AG10803 (cell line): Measurements from ENCODE around the gene KCNT2.
"Not testable (repeated sequence)": the region's sequence is repeated elsewhere in the genome, so short reads cannot be mapped to it uniquely, and the experiment has no call there.

Experiments
- DNase-seq: peaks from one replicate; pipeline ENCODE4 v3.0.0; 2010; ENCODE audit warnings: low read depth
- H3K4me3 ChIP-seq: 2 replicates; pipeline ENCODE4 v1.5.1; 2011; ENCODE audit warnings: mild to moderate bottlenecking, low read length, control low read depth
- CTCF ChIP-seq: conservative IDR thresholded peaks from 2 replicates; pipeline ENCODE4 v1.5.1; 2011; ENCODE audit warnings: mild to moderate bottlenecking, low read length, control low read depth, inconsistent platforms

Gene KCNT2

GRCh38 chr1:196544617-196545016 lies 63.6 kb downstream of the KCNT2 start:
- no peak for TF ChIP-seq CTCF
- DNase-seq = no peak
- H3K4me3 ChIP-seq = no peak overlapping the region

DNA sequence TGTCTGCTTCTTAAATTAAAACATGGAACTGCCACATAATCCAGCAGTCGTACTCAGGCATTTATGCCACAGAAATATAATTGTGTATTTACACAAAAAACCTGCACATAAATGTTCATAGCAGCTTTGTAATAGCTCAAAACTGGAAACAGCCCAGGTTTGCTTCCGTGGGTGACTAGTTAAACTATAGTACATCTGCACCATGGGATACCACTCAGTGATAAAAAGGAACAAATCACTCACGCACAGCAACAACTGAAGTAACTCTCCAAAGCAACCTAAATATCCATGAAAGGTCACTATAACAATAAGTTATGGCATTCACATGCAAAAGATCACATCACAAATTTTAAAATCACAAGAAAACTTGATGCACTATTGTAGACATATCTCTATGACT lies 64.4 kb downstream of the KCNT2 start:
- H3K4me3 ChIP-seq = no peak overlapping the region
- no peak for DNase-seq
- TF ChIP-seq CTCF = no peak

- H3K4me3 ChIP-seq = no peak overlapping the region
- TF ChIP-seq CTCF = no peak
- DNase-seq = no peak
Observed at GRCh38 chr1:196538473-196538872, 69.8 kb downstream of the KCNT2 start.

GRCh38 chr1:196535727-196536126 lies 72.5 kb downstream of the KCNT2 start:
- no peak for TF ChIP-seq CTCF
- peak; percentile 41 for DNase-seq
- H3K4me3 ChIP-seq = no peak overlapping the region

DNA sequence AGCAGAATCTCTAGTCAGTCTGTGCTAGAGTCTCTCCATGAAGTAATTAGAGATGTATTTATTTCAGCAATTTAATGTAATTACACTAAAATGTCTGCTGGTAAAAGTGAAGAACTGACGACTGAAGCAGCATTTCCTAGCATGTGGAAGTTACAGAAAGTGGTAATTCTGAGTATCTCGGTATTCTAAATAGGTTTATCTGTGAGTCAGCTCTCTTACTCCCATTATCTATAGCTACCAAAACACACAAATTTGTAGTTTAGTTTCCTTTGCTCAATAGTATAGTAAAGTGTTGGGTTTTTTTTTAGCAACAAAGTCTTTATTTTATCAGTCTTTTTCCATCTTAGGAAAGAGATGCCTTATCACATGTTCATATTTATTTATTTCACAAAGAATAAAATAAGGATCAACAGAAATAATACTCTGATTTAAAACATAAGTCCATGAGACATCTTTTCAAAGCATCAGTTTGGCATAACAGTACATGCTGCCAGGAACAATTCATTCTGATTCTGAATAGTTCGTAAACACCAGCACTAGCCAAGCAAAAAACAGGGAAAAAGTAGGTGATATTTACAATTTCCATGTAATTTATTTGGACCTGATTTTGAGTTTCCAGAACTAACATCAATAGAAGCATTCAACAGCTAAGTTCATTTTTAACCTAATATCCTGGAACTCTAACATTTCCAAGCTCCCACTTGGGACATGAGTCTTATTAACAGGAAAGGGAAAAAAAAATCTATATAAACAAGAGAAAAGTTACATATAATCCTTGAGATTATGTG lies 76.3 kb downstream of the KCNT2 start:
- H3K4me3 ChIP-seq = no peak overlapping the region
- no peak for TF ChIP-seq CTCF
- no peak for DNase-seq

DNA sequence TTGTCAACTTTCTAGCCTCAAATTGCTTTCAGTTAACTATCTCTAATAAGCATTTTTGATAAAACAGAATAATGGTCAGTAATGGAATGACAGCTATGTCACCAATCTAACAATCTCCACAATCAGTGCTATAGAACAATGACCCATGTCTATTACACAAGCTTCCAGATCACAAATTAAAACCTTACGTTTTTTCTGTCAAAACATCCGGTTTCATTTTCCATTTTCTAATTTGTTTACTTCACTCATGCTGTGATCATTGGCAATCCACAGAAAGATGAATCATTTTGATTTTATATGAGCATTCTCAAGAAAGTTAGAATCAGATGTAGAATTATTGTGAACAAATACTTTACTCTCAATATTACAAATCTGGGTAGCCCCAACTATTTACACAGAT lies 80.3 kb downstream of the KCNT2 start:
- TF ChIP-seq CTCF = no peak
- H3K4me3 ChIP-seq = no peak overlapping the region
- peak; percentile 18 for DNase-seq

- H3K4me3 ChIP-seq = not testable (repeated sequence)
Observed at GRCh38 chr1:196522574-196523345, 85.5 kb downstream of the KCNT2 start.

More at GRCh38 chr1:196522574-196523345, 85.5 kb downstream of the KCNT2 start:
- DNase-seq = not testable (repeated sequence)
